SK-N-SH treated with all-trans-retinoic acid at 6 μM for 48 hours (cell line): ENCODE data around the gene RASAL1.

Experiments used
- ESRRG ChIP-seq: fragments of 250-450 bp; sonication (Bioruptor Pico); IDR thresholded peaks from 2 replicates; pipeline ENCODE4 v1.6.1; 2021; ENCODE audit warnings: mild to moderate bottlenecking
- ZFP3 ChIP-seq: fragments of 250-450 bp; sonication (Bioruptor Pico); IDR thresholded peaks from 2 replicates; pipeline ENCODE4 v1.5.0; 2020; ENCODE audit warnings: mild to moderate bottlenecking, moderate library complexity
- ZNF8 ChIP-seq: fragments of 450-650 bp; formaldehyde crosslinking; IDR thresholded peaks from 2 replicates; pipeline ENCODE4 v1.5.0; 2020; ENCODE audit warnings: mild to moderate bottlenecking, moderate library complexity

DNA sequence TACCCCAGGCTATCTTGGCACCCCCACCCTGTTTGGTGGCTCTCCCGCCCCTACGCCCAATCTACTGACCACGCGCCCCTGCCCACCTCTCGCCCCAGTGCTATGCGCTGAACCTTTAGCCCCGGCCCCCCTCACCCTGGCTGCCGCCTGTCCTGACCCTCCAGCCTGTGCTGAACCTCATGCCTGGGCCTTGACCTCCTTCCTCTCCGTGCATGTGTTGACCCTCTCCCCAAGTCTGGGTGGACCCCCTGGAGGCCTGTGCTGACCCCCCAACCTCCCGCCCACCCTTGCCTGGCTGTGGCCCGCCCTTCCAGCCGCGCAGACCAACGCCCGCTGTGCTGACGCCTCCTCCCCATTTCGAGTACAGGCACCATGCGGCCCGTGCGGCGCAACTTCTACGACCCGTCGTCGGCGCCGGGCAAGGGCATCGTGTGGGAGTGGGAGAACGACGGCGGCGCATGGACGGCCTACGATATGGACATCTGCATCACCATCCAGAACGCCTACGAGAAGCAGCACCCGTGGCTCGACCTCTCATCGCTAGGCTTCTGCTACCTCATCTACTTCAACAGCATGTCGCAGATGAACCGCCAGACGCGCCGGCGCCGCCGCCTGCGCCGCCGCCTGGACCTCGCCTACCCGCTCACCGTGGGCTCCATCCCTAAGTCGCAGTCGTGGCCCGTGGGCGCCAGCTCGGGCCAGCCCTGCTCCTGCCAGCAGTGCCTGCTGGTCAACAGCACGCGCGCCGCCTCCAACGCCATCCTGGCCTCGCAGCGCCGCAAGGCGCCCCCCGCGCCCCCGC, 58.3 kb downstream of the RASAL1 start:
- TF ChIP-seq ZNF8 (CRISPR knock-in tag) (no peak), ESRRG (CRISPR knock-in tag) (no peak), ZFP3 (CRISPR knock-in tag) (no peak)
